ENCODE data around the gene PRIM2.
"Not testable (repeated sequence)": the region's sequence is repeated elsewhere in the genome, so short reads cannot be mapped to it uniquely, and the experiment has no call there.

PRIM2 gene

GRCh38 chr6:57631773-57632172, 314.3 kb downstream of the PRIM2 start:
- H3K79me2 ChIP-seq (ENCODE audit: insufficient read depth, low read length); H3K9me3 ChIP-seq (ENCODE audit: insufficient read depth, low read depth, low read length); H3F3A ChIP-seq (ENCODE audit: low read depth); H3K4me1 ChIP-seq (ENCODE audit: insufficient read depth, low read length, poor library complexity, severe bottlenecking); H3K36me3 ChIP-seq (ENCODE audit: insufficient read depth, low read length); H3K4me2 ChIP-seq (ENCODE audit: low read depth, low read length, poor library complexity, severe bottlenecking); H3K9ac ChIP-seq (ENCODE audit: low read depth, low read length, poor library complexity, severe bottlenecking); H3K4me3 ChIP-seq (ENCODE audit: low read length, poor library complexity, severe bottlenecking); H4K20me1 ChIP-seq (ENCODE audit: insufficient read depth, low read length, poor library complexity, severe bottlenecking); H3K9me2 ChIP-seq (replicated peaks; ENCODE audit: low read depth, low read length); H3K27me3 ChIP-seq (ENCODE audit: insufficient read depth, low read length, poor library complexity, severe bottlenecking); H2AFZ ChIP-seq (ENCODE audit: low read length): not testable (repeated sequence)

GRCh38 chr6:57658526-57658925, 341.1 kb downstream of the PRIM2 start:
- H3K9me2 ChIP-seq (replicated peaks; ENCODE audit: low read depth, low read length); H3F3A ChIP-seq (ENCODE audit: low read depth); H3K9ac ChIP-seq (ENCODE audit: low read depth, low read length, poor library complexity, severe bottlenecking); H3K79me2 ChIP-seq (ENCODE audit: insufficient read depth, low read length); H3K27me3 ChIP-seq (ENCODE audit: insufficient read depth, low read length, poor library complexity, severe bottlenecking); H3K4me1 ChIP-seq (ENCODE audit: insufficient read depth, low read length, poor library complexity, severe bottlenecking); H2AFZ ChIP-seq (ENCODE audit: low read length); H3K36me3 ChIP-seq (ENCODE audit: insufficient read depth, low read length); H4K20me1 ChIP-seq (ENCODE audit: insufficient read depth, low read length, poor library complexity, severe bottlenecking); H3K9me3 ChIP-seq (ENCODE audit: insufficient read depth, low read depth, low read length); H3K4me2 ChIP-seq (ENCODE audit: low read depth, low read length, poor library complexity, severe bottlenecking); H3K4me3 ChIP-seq (ENCODE audit: low read length, poor library complexity, severe bottlenecking): not testable (repeated sequence)

- not testable (repeated sequence) for H3K4me3 ChIP-seq (ENCODE audit: low read length, poor library complexity, severe bottlenecking); H3K36me3 ChIP-seq (ENCODE audit: insufficient read depth, low read length); H3K27me3 ChIP-seq (ENCODE audit: insufficient read depth, low read length, poor library complexity, severe bottlenecking); H3K4me1 ChIP-seq (ENCODE audit: insufficient read depth, low read length, poor library complexity, severe bottlenecking); H3K9me2 ChIP-seq (replicated peaks; ENCODE audit: low read depth, low read length); H3K9ac ChIP-seq (ENCODE audit: low read depth, low read length, poor library complexity, severe bottlenecking); H3F3A ChIP-seq (ENCODE audit: low read depth); H4K20me1 ChIP-seq (ENCODE audit: insufficient read depth, low read length, poor library complexity, severe bottlenecking); H2AFZ ChIP-seq (ENCODE audit: low read length); H3K9me3 ChIP-seq (ENCODE audit: insufficient read depth, low read depth, low read length); H3K79me2 ChIP-seq (ENCODE audit: insufficient read depth, low read length); H3K4me2 ChIP-seq (ENCODE audit: low read depth, low read length, poor library complexity, severe bottlenecking)
Measured at GRCh38 chr6:57659794-57660193, 342.4 kb downstream of the PRIM2 start.

- not testable (repeated sequence) for H3K79me2 ChIP-seq (ENCODE audit: insufficient read depth, low read length); H3K4me1 ChIP-seq (ENCODE audit: insufficient read depth, low read length, poor library complexity, severe bottlenecking); H3K9me3 ChIP-seq (ENCODE audit: insufficient read depth, low read depth, low read length); H3K27me3 ChIP-seq (ENCODE audit: insufficient read depth, low read length, poor library complexity, severe bottlenecking); H3K4me3 ChIP-seq (ENCODE audit: low read length, poor library complexity, severe bottlenecking); H3K36me3 ChIP-seq (ENCODE audit: insufficient read depth, low read length); H4K20me1 ChIP-seq (ENCODE audit: insufficient read depth, low read length, poor library complexity, severe bottlenecking); H3F3A ChIP-seq (ENCODE audit: low read depth); H3K9ac ChIP-seq (ENCODE audit: low read depth, low read length, poor library complexity, severe bottlenecking); H2AFZ ChIP-seq (ENCODE audit: low read length); H3K4me2 ChIP-seq (ENCODE audit: low read depth, low read length, poor library complexity, severe bottlenecking); H3K9me2 ChIP-seq (replicated peaks; ENCODE audit: low read depth, low read length)
Measured at GRCh38 chr6:57660940-57661339, 343.5 kb downstream of the PRIM2 start.

GRCh38 chr6:57668108-57668507, 350.7 kb downstream of the PRIM2 start:
- not testable (repeated sequence) for H3K9ac ChIP-seq (ENCODE audit: low read depth, low read length, poor library complexity, severe bottlenecking); H3K9me2 ChIP-seq (replicated peaks; ENCODE audit: low read depth, low read length); H4K20me1 ChIP-seq (ENCODE audit: insufficient read depth, low read length, poor library complexity, severe bottlenecking); H3K4me1 ChIP-seq (ENCODE audit: insufficient read depth, low read length, poor library complexity, severe bottlenecking); H3K36me3 ChIP-seq (ENCODE audit: insufficient read depth, low read length); H3K9me3 ChIP-seq (ENCODE audit: insufficient read depth, low read depth, low read length); H3K27me3 ChIP-seq (ENCODE audit: insufficient read depth, low read length, poor library complexity, severe bottlenecking); H3K79me2 ChIP-seq (ENCODE audit: insufficient read depth, low read length); H3K4me2 ChIP-seq (ENCODE audit: low read depth, low read length, poor library complexity, severe bottlenecking); H3K4me3 ChIP-seq (ENCODE audit: low read length, poor library complexity, severe bottlenecking); H3F3A ChIP-seq (ENCODE audit: low read depth); H2AFZ ChIP-seq (ENCODE audit: low read length)

GRCh38 chr6:57671237-57671636, 353.8 kb downstream of the PRIM2 start:
- H3K9me3 ChIP-seq (ENCODE audit: insufficient read depth, low read depth, low read length); H3K9me2 ChIP-seq (replicated peaks; ENCODE audit: low read depth, low read length); H3K36me3 ChIP-seq (ENCODE audit: insufficient read depth, low read length); H3K4me2 ChIP-seq (ENCODE audit: low read depth, low read length, poor library complexity, severe bottlenecking); H3K4me3 ChIP-seq (ENCODE audit: low read length, poor library complexity, severe bottlenecking); H2AFZ ChIP-seq (ENCODE audit: low read length); H4K20me1 ChIP-seq (ENCODE audit: insufficient read depth, low read length, poor library complexity, severe bottlenecking); H3K9ac ChIP-seq (ENCODE audit: low read depth, low read length, poor library complexity, severe bottlenecking); H3K79me2 ChIP-seq (ENCODE audit: insufficient read depth, low read length); H3K27me3 ChIP-seq (ENCODE audit: insufficient read depth, low read length, poor library complexity, severe bottlenecking); H3K4me1 ChIP-seq (ENCODE audit: insufficient read depth, low read length, poor library complexity, severe bottlenecking); H3F3A ChIP-seq (ENCODE audit: low read depth): not testable (repeated sequence)
